ENCODE results near the gene MSI1.
"Not testable (repeated sequence)": the region's sequence is repeated elsewhere in the genome, so short reads cannot be mapped to it uniquely, and the experiment has no call there.

MSI1 gene

DNA sequence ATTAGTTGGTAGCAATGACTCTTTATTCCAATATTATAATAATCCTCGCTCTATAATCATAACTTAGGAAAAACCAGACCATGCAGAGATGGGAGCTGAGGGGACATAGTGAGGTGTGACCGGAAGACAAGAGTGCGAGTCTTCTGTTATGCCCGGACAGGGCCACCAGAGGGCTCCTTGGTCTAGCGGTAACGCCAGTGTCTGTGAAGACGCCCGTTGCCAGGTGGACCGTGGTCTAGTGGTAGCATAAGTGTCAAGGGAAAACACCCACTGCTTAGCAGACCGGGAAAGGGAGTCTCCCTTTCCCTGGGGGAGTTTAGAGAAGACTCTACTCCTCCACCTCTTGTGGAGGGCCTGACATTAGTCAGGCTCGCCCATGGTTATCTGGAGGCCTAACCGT lies 33.5 kb downstream of the MSI1 start:
- H3K27me3 ChIP-seq (ENCODE audit: insufficient read depth, low read length); H3K9ac ChIP-seq (ENCODE audit: low read depth, low read length); H3K4me3 ChIP-seq (ENCODE audit: low read length); H3K4me1 ChIP-seq (ENCODE audit: insufficient read depth, low read length); H3K27ac ChIP-seq (ENCODE audit: low read depth, low read length); H3K36me3 ChIP-seq (ENCODE audit: insufficient read depth, low read length): not testable (repeated sequence)
- 27% methylated on average over 10 of the region's 12 CpGs for WGBS
- H3K9me3 ChIP-seq (ENCODE audit: insufficient read depth, low read depth, low read length), result peaks cover 23% of the 10 kb centered on the region

DNA sequence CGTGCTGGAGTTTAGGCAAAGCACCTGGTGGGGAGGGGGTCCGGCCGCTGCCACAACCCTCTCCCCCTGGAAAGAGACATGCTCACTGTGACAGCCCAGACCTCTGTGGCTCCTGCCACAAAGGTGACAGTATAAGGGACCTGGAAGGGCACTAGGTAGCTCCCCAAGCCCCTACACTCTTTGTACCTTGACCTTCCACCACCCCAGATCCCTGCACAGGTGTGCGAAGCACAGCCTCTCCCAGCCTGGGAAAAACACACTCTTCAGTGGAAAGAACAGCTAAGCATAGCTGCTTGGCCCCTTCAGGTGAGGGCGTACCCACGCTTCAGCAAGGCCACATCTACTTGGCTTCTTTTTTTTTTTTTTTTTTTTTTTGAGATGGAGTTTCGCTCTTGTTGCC lies 36.4 kb downstream of the MSI1 start:
- Histone ChIP-seq H3K4me1 (ENCODE audit: insufficient read depth, low read length) (no peaks in the 10 kb centered on the region), H3K36me3 (ENCODE audit: insufficient read depth, low read length) (no peaks in the 10 kb centered on the region), H3K9ac (ENCODE audit: low read depth, low read length) (no peak overlapping the region), H3K9me3 (ENCODE audit: insufficient read depth, low read depth, low read length) (peaks cover 18% of the 10 kb centered on the region), H3K27ac (ENCODE audit: low read depth, low read length) (no peak overlapping the region), H3K27me3 (ENCODE audit: insufficient read depth, low read length) (no peaks in the 10 kb centered on the region), H3K4me3 (ENCODE audit: low read length) (no peak overlapping the region)
- 84% methylated on average over 6 of the region's 7 CpGs for WGBS

DNA sequence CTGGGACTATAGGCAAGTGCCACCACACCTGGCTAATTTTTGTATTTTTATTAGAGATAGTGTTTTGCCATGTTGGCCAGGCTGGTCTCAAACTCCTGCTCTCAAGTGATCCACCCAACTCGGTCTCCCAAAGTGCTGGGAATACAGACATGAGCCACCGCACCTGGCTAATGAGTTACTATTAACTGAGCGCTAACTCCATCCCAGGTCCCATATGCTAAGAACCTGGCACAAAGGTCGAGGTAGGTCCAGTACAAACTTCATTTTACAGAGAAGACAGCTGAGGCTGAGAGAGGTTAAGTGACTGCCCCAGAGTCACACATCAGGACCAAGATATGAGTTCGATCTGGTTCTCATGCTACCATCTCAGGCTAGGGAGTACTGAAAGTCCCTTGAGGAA lies 36.9 kb downstream of the MSI1 start:
- H3K9ac ChIP-seq (ENCODE audit: low read depth, low read length), result no peak overlapping the region
- H3K27me3 ChIP-seq (ENCODE audit: insufficient read depth, low read length), result no peaks in the 10 kb centered on the region
- H3K4me3 ChIP-seq (ENCODE audit: low read length), result no peak overlapping the region
- no peaks in the 10 kb centered on the region for H3K36me3 ChIP-seq (ENCODE audit: insufficient read depth, low read length)
- H3K9me3 ChIP-seq (ENCODE audit: insufficient read depth, low read depth, low read length), result peaks cover 13% of the 10 kb centered on the region
- no peak overlapping the region for H3K27ac ChIP-seq (ENCODE audit: low read depth, low read length)
- no peaks in the 10 kb centered on the region for H3K4me1 ChIP-seq (ENCODE audit: insufficient read depth, low read length)
- WGBS, result 91% methylated on average over 5 of the region's 5 CpGs

DNA sequence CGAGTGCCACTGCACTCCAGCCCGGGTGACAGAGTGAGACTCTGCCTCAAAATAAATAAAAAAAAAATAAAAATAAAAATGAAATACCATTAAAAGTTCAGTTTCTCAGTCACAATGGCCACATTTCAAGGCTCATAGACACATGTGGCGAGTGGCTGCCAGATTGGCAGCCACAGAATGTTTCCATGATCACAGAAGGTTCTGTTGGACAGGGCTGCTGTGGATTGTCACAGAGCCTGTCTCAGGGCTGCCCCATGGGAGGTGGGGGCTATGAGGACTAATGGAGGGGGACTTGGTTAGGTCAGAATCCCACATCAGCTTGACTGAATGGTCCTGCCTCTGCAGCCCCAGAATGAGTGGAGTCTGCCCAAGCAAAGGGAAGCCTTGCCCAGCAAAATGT lies 37.6 kb downstream of the MSI1 start:
- Histone ChIP-seq H3K27ac (ENCODE audit: low read depth, low read length) (no peak overlapping the region), H3K4me1 (ENCODE audit: insufficient read depth, low read length) (no peaks in the 10 kb centered on the region), H3K4me3 (ENCODE audit: low read length) (no peak overlapping the region), H3K9me3 (ENCODE audit: insufficient read depth, low read depth, low read length) (0 out of 2 replicates have a peak, but pooled peaks cover 6% of the 10 kb centered on the region), H3K36me3 (ENCODE audit: insufficient read depth, low read length) (no peaks in the 10 kb centered on the region), H3K27me3 (ENCODE audit: insufficient read depth, low read length) (no peaks in the 10 kb centered on the region), H3K9ac (ENCODE audit: low read depth, low read length) (no peak overlapping the region)
- WGBS, result 86% methylated on average over 3 of the region's 3 CpGs

DNA sequence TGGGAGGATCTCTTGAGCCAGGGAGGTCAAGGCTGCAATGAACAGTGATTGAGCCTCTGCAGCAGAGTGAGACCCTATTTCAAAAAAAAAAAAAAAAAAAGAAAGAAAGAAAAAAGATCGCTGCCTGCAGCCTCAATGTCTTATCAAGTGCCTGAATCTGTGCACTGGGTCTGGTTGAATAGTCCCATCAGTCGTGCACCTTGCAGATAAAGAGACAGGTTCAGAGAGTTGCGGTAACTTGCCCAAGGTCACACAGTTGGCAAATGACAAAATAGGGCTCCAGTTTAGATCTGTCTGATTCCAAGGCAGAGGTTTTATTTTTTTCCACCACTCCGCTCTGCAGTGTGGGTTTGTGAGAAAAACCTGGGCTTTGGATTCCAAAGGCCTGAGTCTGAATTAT lies 40.7 kb downstream of the MSI1 start:
- Histone ChIP-seq H3K9me3 (ENCODE audit: insufficient read depth, low read depth, low read length) (no peaks in the 10 kb centered on the region), H3K27ac (ENCODE audit: low read depth, low read length) (no peak overlapping the region), H3K36me3 (ENCODE audit: insufficient read depth, low read length) (no peaks in the 10 kb centered on the region), H3K4me1 (ENCODE audit: insufficient read depth, low read length) (no peaks in the 10 kb centered on the region), H3K9ac (ENCODE audit: low read depth, low read length) (no peak overlapping the region), H3K27me3 (ENCODE audit: insufficient read depth, low read length) (peaks cover 3% of the 10 kb centered on the region; the same call in 1 of the 2 replicates), H3K4me3 (ENCODE audit: low read length) (no peak overlapping the region)
- 92% methylated on average over 4 of the region's 4 CpGs for WGBS

DNA sequence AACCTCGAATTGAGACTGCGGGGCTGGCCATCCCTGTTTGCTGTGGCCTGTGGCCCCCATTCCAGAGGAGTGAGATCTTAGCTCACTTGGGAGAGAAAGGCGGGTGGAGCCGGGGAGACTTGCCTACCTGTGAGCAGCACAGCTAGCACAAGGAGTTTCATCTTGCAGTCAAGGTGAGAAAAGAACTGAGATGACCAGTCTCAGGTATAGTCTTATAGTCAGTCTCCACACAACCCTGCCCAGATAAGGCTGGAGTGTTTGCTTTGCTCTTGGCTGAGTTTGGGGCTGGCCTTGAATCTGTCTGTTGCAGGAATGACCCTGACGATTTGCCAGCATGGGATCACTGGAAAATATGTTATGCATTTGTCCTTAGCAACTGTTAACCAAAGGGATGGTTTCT lies 41.4 kb downstream of the MSI1 start, which contains the start of gene PLA2G1B:
TSS of gene PLA2G1B (minus strand) at position 187 of the 400 bp plus-strand sequence. CDS start at position 161, 26 bp downstream.
- WGBS, result 88% methylated on average over 5 of the region's 5 CpGs
- Histone ChIP-seq H3K9ac (ENCODE audit: low read depth, low read length) (no peak within 1 kb of the TSS), H3K4me3 (ENCODE audit: low read length) (no peak within 1 kb of the TSS)

DNA sequence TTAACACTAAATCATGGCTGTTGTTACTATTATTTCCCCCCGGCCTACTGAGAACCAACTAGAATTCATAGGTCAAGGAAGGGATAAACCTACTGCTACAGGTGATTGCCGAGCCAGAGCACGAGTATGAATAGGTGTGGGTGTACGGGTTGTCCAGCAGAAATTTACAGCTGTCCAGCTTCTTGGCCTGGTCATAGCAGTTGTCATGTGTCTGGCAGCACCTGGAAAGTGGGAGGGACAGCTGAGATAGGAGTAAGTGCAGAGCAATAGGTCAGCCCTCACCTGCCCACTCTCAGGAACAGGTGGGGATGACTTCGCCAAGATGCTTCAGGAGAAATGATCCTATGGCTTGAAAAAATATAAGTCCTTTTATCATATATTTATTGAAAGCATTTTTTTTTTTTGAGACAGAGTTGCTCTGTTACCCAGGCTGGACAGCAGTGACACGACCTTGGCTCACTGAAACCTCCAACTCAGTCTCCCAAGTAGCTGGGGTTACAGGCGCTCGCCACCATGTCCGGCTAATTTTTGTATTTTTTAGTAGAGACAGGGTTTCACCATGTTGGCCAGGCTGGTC lies 44.0 kb downstream of the MSI1 start:
- WGBS, result 72% methylated on average over 8 of the region's 9 CpGs
- Histone ChIP-seq H3K4me1 (ENCODE audit: insufficient read depth, low read length) (no peaks in the 10 kb centered on the region), H3K9me3 (ENCODE audit: insufficient read depth, low read depth, low read length) (no peaks in the 10 kb centered on the region), H3K36me3 (ENCODE audit: insufficient read depth, low read length) (no peaks in the 10 kb centered on the region), H3K27me3 (ENCODE audit: insufficient read depth, low read length) (peaks cover 3% of the 10 kb centered on the region; the same call in 1 of the 2 replicates), H3K9ac (ENCODE audit: low read depth, low read length) (no peak overlapping the region), H3K4me3 (ENCODE audit: low read length) (no peak overlapping the region), H3K27ac (ENCODE audit: low read depth, low read length) (no peak overlapping the region)

More for the DNA sequence above, 41.4 kb downstream of the MSI1 start, which contains the start of gene PLA2G1B:
- no peaks in the 10 kb centered on the region for H3K4me1 ChIP-seq (ENCODE audit: insufficient read depth, low read length)
- H3K27ac ChIP-seq (ENCODE audit: low read depth, low read length), result no peak within 1 kb of the TSS
- H3K36me3 ChIP-seq (ENCODE audit: insufficient read depth, low read length), result no peaks in the 10 kb centered on the region
- peaks cover 3% of the 10 kb centered on the region; the same call in 1 of the 2 replicates for H3K27me3 ChIP-seq (ENCODE audit: insufficient read depth, low read length)
- no peaks in the 10 kb centered on the region for H3K9me3 ChIP-seq (ENCODE audit: insufficient read depth, low read depth, low read length)

DNA sequence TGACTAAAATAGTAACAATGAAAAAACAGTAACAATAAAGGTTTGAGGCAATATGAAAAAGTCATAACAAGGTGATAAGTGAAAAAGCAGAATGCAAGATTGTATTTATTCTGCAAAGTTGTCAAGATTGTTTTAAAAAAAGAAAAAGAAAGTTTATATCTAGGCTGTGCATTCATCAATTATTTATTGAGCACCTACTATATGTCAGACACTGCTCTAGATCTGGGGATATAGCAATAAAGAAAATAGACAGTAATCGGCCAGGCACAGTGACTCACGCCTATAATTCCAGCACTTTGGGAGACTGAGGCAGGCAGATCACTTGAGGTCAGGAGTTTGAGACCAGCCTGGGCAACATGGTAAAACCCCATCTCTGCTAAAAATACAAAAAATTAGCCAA lies 45.2 kb downstream of the MSI1 start:
- no peaks in the 10 kb centered on the region for H3K9me3 ChIP-seq (ENCODE audit: insufficient read depth, low read depth, low read length)
- no peak overlapping the region for H3K27ac ChIP-seq (ENCODE audit: low read depth, low read length)
- H3K9ac ChIP-seq (ENCODE audit: low read depth, low read length), result no peak overlapping the region
- no peaks in the 10 kb centered on the region for H3K36me3 ChIP-seq (ENCODE audit: insufficient read depth, low read length)
- H3K27me3 ChIP-seq (ENCODE audit: insufficient read depth, low read length), result peaks cover 3% of the 10 kb centered on the region; the same call in 1 of the 2 replicates
- H3K4me3 ChIP-seq (ENCODE audit: low read length), result no peak overlapping the region
- H3K4me1 ChIP-seq (ENCODE audit: insufficient read depth, low read length), result no peaks in the 10 kb centered on the region
- WGBS, result 91% methylated on average over 2 of the region's 2 CpGs

DNA sequence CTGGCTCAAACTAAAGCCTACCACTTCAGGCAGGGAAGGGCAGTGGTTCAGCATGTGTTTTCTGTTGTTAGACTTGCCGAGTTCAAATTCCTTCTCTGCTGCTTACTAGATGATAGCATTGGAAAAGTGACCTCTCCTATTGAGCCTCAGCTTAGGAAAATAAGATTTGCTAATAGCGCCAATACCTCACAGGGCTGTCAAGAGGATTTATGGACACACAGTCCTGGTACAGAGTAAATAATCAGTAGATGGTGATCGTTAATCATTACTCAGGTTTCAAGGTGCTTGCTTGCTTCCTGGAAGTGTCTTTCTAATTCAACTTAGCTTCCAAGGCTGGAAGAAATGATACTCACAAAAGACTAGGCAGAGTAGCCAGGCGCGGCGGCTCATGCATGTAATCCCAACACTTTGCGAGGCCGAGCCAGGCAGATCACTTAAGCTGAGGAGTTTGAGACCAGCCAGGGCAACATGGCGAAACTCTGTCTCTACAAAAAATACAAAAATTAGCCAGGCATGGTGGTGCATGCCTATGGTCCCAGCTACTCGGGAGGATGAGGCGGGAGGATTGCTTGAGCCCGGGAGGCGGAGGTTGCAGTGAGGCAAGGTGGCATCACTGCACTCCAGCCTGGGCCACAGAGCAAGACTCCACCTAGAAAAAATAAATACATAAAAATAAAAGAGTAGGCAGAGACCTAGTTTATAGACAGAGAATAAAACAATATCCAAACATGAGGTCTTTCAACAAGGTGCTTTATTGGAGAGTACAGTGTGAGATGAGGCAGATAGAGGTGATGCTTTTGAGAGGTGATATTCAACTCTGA lies 47.4 kb downstream of the MSI1 start:
- 90% methylated on average over 13 of the region's 13 CpGs for WGBS
- H3K9ac ChIP-seq (ENCODE audit: low read depth, low read length), result no peak overlapping the region; the same call in 1 of the 2 replicates

DNA sequence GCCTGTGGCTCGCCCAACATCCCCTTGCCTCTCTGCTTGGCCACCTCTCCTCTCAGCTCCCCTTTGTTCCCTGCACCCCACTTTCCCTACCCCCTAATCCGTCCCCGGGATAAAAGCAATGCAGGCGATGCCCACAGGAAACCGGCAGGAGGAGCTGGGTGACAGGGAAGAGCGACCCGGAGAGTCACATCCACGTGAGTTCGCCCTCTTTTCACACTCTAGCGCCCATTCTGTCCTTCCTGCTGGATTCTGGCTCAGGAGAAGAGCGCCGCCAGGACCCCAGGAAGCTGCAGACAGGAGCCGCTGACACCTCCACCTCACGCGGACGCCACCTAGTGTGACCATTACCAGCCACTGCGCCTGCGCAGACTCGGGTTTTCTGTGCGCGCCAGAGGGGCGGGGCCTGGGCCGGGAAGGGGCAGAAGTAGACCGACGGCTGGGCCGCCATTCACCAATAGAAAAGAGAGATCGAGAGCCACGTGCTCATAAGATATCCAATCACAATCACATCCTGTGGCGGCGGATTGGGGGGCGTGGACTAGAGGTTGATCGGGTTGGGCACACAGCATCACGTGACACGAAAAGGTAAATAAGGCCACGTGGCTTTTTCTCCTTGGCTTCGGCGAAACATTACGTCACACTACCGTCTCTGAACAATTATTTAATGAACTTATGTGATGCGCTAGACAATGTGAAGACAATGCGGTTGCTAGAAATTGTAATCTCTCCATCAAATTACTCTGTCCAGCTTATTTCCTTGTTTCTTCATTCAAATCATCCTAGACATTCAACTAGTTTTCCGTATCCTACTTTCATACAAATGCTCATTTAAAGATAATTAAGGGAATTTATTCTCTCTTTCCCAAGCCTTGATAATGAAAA lies 51.5 kb downstream of the MSI1 start:
- Histone ChIP-seq H3K4me1 (ENCODE audit: insufficient read depth, low read length) (0 out of 2 replicates have a peak, but pooled peaks cover 6% of the 10 kb centered on the region), H3K27ac (ENCODE audit: low read depth, low read length) (peak overlapping the region; percentile 44), H3K9ac (ENCODE audit: low read depth, low read length) (peak overlapping the region; percentile 68), H3K4me3 (ENCODE audit: low read length) (peak overlapping the region; percentile 57), H3K27me3 (ENCODE audit: insufficient read depth, low read length) (no peaks in the 10 kb centered on the region), H3K36me3 (ENCODE audit: insufficient read depth, low read length) (no peaks in the 10 kb centered on the region), H3K9me3 (ENCODE audit: insufficient read depth, low read depth, low read length) (no peaks in the 10 kb centered on the region)
- 2% methylated on average over 41 of the region's 42 CpGs for WGBS

More for the DNA sequence above, 47.4 kb downstream of the MSI1 start:
- Histone ChIP-seq H3K36me3 (ENCODE audit: insufficient read depth, low read length) (no peaks in the 10 kb centered on the region), H3K27me3 (ENCODE audit: insufficient read depth, low read length) (peaks cover 3% of the 10 kb centered on the region; the same call in 1 of the 2 replicates), H3K9me3 (ENCODE audit: insufficient read depth, low read depth, low read length) (no peaks in the 10 kb centered on the region), H3K27ac (ENCODE audit: low read depth, low read length) (no peak overlapping the region), H3K4me1 (ENCODE audit: insufficient read depth, low read length) (0 out of 2 replicates have a peak, but pooled peaks cover 5% of the 10 kb centered on the region), H3K4me3 (ENCODE audit: low read length) (no peak overlapping the region)
